HG02870 (cell line): ENCODE results near the gene PROB1.
"Not testable (repeated sequence)": the region's sequence is repeated elsewhere in the genome, so short reads cannot be mapped to it uniquely, and the experiment has no call there.

Source experiments
- ATAC-seq: cut with Tn5 transposase; IDR thresholded peaks from one replicate; pipeline ENCODE4 v1.9.1; 2021; ENCODE audit warnings: mild to moderate bottlenecking, moderate library complexity; ENCODE audit not compliant: unreplicated experiment

PROB1 gene

DNA sequence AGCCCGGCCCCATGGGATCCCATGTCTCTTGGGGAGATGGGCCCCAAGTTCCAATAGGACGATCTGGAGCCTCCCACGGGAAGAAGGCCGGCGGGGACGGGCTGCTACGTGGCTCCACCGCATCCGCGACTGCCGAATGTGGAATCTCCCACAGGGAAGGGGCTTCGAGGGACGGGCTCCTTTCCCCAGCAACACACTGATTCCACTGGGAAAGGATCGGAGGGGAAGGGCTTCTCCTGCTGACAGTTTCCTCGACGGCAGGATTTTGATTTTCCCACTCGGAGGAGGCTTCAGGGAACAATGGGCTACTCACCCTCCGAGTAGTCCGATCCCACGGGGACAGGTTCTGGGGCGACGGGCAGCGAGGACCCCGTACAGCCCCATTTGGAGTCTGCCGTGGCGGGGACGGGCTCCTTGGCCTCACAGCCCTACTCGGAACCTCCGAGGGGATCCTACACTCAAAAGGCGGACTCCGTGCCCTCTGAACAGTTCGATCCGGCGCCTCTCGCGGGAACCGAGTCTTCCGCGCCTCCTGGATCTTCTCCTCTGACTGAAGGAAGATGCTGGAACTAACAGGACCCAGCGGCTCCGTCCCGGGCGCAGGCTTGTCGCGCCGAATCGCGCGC is 1.3 kb downstream of the PROB1 start:
- ATAC-seq = no peak

DNA sequence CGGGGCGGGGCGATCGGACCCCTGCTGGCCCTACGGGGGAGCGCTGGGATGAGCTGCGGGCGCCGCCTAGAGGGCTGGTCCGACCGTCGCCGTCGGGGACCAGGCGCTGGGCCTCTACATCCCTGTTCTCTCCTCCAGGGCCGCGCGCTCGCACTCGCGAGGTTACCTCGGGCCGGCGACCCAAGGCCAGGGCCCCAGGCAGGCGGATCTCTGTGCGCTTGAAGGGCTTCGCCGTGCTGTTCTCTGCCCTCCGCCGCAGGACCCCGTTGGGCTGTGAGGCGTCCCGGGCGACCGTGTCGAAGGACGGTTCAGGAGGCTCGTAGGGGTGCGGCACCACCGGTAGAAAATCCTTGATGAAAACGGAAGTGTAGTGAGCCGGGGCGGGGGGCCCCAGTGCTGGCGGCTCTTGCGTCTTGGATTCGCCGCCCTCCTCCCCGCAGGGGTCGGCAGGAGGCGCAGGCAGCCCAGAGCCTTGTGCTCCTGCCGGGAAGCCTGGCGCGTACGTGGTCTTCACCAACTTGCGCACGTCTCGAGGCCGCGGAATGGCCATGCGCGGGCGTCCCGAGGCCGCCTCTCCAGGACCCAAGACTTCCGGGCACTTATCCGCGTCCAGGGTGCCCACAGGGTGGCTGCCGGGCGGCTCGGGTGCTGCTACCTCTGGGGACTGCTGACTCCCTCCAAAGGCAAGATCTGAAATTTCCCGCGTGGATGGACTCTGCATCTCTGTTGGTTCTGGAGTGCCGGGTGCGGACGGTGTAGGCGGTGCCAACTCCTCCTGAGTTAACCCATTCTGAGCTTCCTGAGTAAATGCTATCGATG is 2.0 kb downstream of the PROB1 start:
- ATAC-seq = peak; percentile 43

GRCh38 chr5:139392324-139392677 is 2.6 kb downstream of the PROB1 start:
- no peak for ATAC-seq

DNA sequence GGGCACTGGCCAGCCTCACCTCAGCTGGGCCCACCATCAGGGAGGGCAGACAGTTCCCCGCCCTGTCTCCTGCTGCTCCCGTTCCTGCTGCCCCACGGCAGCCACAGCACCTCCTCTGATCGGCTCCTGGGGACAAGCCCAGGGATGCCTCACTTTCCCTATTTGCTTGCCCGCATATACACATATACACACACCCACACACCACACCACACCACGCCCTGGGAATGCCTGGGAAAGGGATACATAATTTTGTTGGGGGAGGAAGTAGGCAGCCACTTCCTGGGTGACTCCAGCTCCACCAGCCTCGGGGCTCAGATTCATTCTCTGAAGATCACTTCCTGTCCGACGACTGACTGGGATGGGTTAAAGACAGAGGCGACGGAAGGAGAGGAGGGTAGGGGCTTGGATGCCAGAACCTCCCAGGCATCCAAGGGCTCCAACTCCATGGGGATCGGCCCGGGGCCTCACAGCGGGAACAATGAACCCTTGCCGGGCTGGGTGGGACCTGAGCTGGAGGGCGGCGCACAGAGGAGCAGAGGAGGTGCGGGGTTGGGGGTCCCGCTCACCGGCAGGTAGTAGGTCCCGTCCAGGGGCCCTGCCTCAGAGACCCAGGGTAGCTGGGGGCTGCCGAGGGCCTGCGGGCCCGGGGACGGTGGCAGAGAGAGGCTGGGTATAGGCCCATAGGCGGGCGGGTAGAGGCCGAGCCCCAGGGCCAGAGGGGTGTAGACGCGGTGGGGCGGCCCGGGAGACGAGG is 3.2 kb downstream of the PROB1 start:
- ATAC-seq = no peak

DNA sequence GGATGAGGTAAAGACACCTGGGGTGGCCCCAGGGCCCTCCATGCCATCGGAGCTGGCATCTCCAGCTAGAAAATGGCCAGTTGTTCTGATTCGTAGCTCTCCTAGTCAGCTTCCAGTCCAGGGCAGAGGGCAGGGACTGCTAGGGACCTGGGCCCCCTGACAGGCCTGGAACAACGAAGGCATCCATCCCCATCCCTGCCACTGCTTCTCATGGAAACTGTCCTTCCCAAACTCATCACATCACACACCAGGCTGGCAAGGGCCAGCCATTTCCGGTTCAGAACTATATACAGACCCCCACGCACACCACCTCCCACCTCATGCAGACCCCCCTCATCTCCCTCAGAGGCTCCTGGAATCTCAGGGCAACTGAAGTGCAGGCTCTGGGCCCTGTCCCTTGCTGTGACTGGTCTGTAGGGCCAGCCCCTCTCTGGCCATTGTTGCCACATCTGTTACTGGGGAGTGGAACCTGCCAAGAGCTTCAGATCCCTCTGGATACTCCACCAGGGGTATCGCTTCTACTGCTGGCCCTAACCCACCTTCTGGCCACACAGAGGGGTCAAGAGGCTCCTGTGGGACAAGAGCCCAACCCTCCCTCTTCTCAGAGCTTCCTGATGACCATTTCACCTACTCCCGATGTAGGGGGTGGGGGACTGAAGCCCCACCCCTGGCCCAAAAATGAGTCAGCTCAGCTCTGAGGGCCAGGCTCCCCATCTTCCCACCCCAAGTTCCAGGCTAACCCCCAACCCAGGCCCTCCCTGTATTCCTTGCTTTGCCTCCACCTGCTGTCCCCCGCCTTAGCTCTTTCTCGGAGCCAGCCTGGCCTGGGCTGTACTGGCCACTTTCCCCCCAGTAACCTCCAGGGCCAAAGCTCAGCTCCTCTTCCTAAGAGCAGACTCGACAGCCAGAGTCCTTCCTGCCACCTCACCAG is 4.0 kb downstream of the PROB1 start:
- ATAC-seq = no peak

DNA sequence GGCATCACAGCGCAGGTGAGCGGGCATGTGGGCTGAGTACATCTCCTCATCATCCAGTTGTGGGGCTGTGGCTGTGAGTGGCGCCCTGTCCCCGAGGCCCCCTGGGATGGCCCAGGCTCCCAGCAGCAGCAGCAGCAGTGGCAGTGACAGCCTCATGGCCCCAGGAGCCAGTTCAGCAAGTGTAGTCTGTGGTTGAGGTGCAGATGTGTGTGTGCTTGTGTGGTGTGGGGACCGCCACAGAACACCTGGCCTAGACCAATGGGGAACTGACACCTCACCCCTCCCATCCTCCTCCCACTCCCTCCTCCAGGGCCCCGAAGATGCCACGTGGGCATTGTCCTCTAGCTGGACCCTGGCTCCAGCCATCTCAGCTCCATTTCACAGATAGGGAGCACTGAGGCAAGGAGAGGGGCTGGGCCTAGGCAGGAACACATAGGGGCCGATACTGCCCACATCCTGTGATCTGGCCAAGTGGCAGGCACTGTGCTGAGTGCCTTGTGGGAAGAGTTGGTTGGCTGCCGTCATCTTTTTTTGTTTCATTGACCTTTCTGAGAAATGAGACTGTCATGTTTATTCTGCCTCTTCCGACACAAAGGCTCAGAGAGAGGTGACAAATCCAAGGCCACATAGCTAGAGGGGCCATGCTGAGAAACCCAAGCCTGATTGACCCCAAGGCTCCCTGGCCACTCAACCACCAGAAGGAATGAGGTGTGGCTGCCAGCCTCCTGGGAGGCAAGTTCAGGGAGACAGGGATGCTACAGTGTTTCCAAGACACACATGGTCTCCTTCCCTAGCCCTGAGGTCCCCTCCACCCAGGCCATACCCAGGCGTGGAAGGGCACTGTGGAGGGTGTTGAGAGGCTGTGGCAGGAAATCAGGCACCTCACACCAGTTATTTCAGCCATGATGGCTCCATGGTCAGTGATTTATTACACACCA is 4.9 kb downstream of the PROB1 start, which contains the start of gene MZB1:
Gene MZB1 (minus strand): TSS at position 213 of the 938 bp plus-strand sequence. CDS start 57 bp downstream, at position 156.
- peak; percentile 36 for ATAC-seq

GRCh38 chr5:139388198-139388821 is 6.6 kb downstream of the PROB1 start:
- no peak for ATAC-seq

- no peak for ATAC-seq
Measured at GRCh38 chr5:139387611-139388197, 7.2 kb downstream of the PROB1 start.

DNA sequence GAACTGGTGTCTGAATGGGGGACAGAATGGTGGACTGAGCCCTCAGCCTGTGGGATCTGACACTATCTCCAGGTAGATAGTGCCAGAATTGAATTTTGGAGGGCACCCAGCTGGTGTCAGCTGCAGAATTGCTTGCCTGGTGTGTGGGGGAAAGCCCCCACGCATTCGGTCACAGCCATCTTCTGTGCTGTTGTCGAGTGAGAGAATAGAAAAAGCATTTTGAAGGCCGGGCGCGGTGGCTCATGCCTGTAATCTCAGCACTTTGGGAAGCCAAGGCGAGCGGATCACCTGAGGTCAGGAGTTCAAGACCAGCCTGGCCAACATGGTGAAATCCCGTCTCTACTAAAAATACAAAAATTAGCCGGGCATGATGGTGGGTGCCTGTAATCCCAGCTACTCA is 7.9 kb downstream of the PROB1 start:
- ATAC-seq = not testable (repeated sequence)

DNA sequence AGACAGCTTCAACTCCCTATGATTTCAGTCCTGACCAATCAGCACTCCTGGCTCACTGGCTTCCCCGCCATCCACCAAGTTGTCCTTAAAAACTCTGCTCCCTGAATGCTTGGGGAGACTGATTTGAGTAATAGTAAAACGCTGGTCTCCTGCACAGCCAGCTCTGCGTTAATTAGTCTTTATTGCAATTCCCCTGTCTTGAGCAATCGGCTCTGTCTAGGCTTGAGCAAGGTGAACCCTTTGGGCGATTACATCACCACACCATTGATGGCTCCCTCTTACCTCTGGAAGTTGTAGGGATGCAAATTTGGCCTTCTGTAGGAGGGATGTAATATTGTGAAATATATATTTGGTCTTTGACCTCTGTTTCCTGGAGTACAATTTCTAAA is 8.9 kb downstream of the PROB1 start:
- ATAC-seq = no peak

- ATAC-seq = no peak
Measured at GRCh38 chr5:139385061-139386049, 9.5 kb downstream of the PROB1 start.

DNA sequence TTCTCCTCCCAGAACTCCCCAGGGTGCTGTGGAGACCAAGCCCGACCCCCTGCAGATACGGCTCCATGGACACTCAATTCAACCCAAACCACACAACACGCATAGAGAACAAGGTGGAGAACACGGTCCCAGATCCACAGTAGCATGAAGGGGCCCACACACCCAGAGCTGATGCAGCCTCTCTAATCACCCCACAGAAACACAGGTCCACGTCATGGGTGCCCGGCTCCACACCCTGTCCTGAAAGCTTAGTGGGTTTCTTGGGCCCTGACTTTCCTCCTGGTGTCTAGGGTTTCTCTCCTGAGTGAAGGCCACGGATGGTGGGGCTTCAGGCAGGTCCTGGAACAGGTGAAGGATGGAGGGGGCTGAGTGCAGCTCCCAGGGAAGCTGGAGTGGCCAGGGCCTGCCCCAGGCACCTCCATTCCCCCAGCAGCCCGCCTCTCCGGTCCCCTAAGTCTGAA is 10.3 kb downstream of the PROB1 start:
- no peak for ATAC-seq

DNA sequence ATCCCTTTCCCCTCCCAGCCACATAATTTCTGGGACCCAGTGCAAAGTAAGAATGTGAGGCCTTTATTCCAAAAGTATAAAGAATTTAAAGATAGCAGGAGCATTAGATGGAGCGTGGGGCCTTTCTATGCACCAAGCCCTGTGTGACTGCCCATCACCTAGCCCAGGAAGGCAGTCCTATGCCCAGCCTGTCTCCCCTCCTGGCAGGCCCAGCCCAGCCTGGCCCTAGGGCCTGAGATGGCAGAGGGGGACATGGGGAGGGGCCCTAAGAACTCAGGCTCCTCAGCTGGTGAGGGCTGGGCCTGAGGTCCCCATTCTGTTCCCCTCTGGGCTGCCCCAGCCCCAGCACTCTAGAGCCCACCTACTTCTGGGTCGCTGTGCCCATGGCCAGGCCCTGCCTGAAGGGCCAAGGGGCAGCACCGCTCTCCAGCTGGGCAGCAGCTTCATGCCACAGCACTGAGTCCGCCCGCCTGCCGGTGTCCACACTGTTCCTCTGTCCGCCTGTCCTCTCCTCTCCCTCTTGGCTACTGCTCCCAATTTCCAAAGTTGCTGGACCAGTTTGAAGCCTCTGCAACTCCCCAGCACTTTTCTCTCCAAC is 10.8 kb downstream of the PROB1 start:
- ATAC-seq = no peak

GRCh38 chr5:139383275-139383992 is 11.5 kb downstream of the PROB1 start, which contains the start of gene SLC23A1:
Gene SLC23A1 (minus strand): TSS chr5:139383297. CDS start chr5:139383253, 44 bp downstream.
- ATAC-seq = no peak

GRCh38 chr5:139382807-139383206 is 12.1 kb downstream of the PROB1 start:
- ATAC-seq = no peak
